Cardiac fibroblast (primary cell): Measurements from ENCODE around the gene SERINC5.

Experiments
- DNase-seq, 2 donors: peaks; one replicate each; pipeline versions ENCODE4 v3.0.0 to v3.0.0-alpha.2; 2010; ENCODE audit warnings: low read depth in 2 of 2
- H3K4me3 ChIP-seq, 2 donors: replicated peaks in 1 of 2; 1 replicate in 1 of 2; 2 replicates in 1 of 2; pipeline ENCODE4 v1.5.1; 2011; ENCODE audit warnings: low read depth in 2 of 2, low read length in 2 of 2, mild to moderate bottlenecking in 2 of 2, moderate library complexity in 1 of 2
- CTCF ChIP-seq: IDR thresholded peaks from one replicate; pipeline ENCODE4 v1.5.1; 2011; ENCODE audit warnings: low read depth, mild to moderate bottlenecking, low read length, inconsistent platforms

The SERINC5 gene

GRCh38 chr5:80076131-80077050, 179.5 kb downstream of the SERINC5 start:
- no peak for TF ChIP-seq CTCF
- no peak for DNase-seq

GRCh38 chr5:80072103-80073073, 183.5 kb downstream of the SERINC5 start:
- peak in 1 of 2 donors; percentile 36 for DNase-seq
- TF ChIP-seq CTCF = no peak
- no peak overlapping the region for H3K4me3 ChIP-seq

More at GRCh38 chr5:80076131-80077050, 179.5 kb downstream of the SERINC5 start:
- H3K4me3 ChIP-seq = no peak overlapping the region

- no peak for TF ChIP-seq CTCF
- no peak for DNase-seq
Measured at GRCh38 chr5:80071510-80072021, 184.3 kb downstream of the SERINC5 start.

GRCh38 chr5:80070338-80071056, 185.4 kb downstream of the SERINC5 start:
- no peak for TF ChIP-seq CTCF
- peak in 1 of 2 donors; percentile 25 for DNase-seq
- no peak overlapping the region for H3K4me3 ChIP-seq

More at GRCh38 chr5:80071510-80072021, 184.3 kb downstream of the SERINC5 start:
- no peak overlapping the region for H3K4me3 ChIP-seq

- no peak for DNase-seq
- no peak for TF ChIP-seq CTCF
- no peak overlapping the region for H3K4me3 ChIP-seq
Measured at GRCh38 chr5:80069918-80070318, 185.9 kb downstream of the SERINC5 start.

- TF ChIP-seq CTCF = no peak
- H3K4me3 ChIP-seq = no peak overlapping the region
- peak in 1 of 2 donors; percentile 21 for DNase-seq
Measured at GRCh38 chr5:80069251-80069800, 186.5 kb downstream of the SERINC5 start.
